NCI-H146 treated with DMSO at 0.1 percent for 48 hours (cell line): ENCODE results near the gene USP33.
A peak's percentile ranks its signal among the peaks of the same experiment; 100 is the strongest.
"Not testable (repeated sequence)": the region's sequence is repeated elsewhere in the genome, so short reads cannot be mapped to it uniquely, and the experiment has no call there.

ENCODE experiments used
- DNase-seq: peaks from one replicate; lab custom pipeline; 2025; ENCODE audit not compliant: unreplicated experiment; lab: John Stamatoyannopoulos, UW

Gene USP33

GRCh38 chr1:77741316-77741715 is 18.3 kb downstream of the USP33 start:
- DNase-seq: no peak

DNA sequence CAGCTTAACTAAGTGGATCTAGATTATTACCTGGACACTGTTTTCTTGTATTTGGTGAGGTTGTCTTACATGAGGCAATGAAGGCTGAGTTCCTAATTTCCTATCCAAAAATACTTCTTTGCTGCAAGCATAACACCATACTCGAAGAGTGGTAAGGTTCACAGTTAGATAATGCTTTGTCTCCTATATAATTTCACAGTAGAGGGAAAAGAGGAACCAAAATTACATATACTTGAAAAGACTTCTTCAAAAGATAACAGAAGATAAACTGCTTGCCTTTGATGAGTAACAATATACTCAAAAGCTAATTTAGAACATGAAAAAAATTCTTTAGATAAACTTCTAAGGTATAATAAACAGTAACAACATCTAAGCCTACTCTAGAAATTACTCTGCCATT is 20.4 kb downstream of the USP33 start:
- no peak for DNase-seq

DNA sequence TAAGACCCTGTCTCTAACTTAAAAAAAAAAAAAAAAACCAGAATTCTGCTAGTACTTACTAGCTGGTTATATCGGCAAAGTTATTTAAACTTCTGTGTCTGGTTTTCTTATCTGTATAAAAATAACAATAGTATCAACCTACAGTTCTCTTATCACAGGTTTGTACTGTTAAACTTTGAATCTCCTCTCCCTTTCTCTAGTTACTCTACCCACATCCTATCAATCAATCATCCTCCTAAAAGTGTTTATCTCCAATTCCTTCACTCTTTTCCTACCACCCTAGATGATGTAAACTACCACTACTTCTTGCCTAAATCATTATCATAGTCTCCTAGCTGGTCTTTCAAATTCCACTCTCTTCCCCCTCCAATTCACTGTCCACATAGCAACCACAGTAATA is 27.6 kb downstream of the USP33 start:
- no peak for DNase-seq

- no peak for DNase-seq
Observed at GRCh38 chr1:77725706-77726105, 33.9 kb downstream of the USP33 start.

- DNase-seq: no peak
Observed at GRCh38 chr1:77718181-77718580, 41.5 kb downstream of the USP33 start.

DNA sequence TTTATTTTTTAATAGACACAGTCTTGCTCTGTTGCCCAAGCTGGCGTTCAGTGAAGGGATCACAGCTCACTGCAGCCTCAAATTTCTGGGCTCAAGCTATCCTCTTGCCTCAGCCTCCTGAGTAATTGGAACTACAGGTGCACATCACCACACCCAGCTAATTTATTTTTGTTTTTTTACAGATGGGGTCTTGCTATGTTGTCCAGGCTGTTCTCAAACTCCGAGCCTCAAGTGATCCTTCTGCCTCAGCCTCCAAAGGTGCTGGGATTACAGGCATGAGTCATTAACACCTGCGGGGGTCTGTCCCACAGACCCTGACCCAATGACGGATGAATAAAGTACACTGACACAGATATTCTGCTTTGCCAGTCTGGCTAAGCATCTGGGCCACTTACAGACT is 43.6 kb downstream of the USP33 start:
- no peak for DNase-seq

DNA sequence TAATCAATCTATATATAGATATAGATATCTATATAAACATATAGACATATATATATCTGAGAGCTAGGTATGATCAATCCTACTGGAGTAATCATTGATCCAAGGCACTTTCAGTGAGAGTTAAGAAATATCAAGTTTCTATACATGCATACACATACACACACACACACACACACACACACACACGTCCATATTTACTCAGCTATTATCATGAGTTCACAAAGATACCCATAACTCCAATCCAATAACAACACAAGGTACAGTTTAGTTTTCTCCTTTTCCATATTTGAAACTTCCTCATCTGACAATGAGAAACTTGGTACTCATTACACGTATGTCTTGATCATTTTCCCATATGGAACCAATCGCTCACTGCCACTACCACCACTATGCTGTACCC is 49.9 kb downstream of the USP33 start:
- DNase-seq: no peak

DNA sequence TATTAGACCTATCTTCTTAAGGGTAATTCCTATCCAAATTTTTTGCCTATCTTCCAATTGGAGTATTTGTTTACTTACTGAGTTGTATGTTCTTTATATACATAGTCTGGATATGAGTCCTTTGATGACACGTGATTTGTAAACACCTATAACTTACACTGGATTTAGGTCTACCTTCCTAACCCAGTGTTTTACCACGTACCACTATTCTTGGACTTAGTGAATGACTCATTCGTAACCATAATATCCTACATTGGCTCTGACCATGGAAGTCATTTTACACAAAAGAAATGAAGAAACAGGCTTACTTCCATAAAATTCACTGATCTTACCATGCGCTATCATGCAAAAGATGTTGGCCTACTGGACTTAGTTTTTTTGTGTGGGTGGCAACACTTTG is 53.3 kb downstream of the USP33 start:
- DNase-seq: no peak

- no peak for DNase-seq
Observed at GRCh38 chr1:77704736-77705135, 54.9 kb downstream of the USP33 start.

- not testable (repeated sequence) for DNase-seq
Observed at GRCh38 chr1:77699673-77700072, 60.0 kb downstream of the USP33 start.

- no peak for DNase-seq
Observed at GRCh38 chr1:77697441-77697840, 62.2 kb downstream of the USP33 start.

DNA sequence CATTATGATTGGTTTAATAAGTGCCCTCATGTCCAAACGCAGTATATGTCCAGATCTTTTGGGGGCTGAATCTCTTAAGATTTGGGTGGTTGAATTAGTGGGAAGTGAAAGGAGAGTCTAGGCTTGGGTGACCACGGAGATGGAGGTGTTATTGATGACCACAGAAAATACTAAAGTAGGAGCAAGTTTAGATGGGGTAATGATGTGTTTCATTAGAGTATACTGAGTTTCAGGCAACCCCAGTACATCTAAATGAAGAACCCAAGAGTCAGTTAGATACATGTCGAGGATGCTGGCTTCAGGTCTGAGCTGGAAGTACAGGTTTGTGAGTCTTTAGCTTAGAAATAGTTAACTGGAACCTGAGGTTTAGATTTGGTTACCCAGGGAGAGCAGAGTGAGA is 70.7 kb downstream of the USP33 start:
- DNase-seq: no peak

DNA sequence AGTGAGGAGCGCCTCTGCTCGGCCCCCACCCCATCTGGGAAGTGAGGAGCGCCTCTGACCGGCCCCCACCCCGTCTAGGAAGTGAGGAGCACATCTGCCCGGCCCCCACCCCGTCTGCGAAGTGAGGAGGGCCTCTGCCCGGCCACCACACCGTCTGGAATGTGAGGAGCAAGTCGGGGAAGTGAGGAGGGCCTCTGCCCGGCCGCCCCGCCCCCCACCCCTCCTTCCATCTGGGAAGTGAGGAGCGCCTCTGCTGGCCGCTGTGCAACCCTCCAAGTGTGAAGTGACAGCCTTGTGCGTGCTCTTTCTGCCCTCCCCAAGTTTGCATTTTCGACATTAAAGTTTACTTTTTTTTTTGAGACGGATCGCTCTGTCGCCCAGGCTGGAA is 72.1 kb downstream of the USP33 start:
- DNase-seq: no peak

- no peak for DNase-seq
Observed at GRCh38 chr1:77686796-77687518, 72.7 kb downstream of the USP33 start.

DNA sequence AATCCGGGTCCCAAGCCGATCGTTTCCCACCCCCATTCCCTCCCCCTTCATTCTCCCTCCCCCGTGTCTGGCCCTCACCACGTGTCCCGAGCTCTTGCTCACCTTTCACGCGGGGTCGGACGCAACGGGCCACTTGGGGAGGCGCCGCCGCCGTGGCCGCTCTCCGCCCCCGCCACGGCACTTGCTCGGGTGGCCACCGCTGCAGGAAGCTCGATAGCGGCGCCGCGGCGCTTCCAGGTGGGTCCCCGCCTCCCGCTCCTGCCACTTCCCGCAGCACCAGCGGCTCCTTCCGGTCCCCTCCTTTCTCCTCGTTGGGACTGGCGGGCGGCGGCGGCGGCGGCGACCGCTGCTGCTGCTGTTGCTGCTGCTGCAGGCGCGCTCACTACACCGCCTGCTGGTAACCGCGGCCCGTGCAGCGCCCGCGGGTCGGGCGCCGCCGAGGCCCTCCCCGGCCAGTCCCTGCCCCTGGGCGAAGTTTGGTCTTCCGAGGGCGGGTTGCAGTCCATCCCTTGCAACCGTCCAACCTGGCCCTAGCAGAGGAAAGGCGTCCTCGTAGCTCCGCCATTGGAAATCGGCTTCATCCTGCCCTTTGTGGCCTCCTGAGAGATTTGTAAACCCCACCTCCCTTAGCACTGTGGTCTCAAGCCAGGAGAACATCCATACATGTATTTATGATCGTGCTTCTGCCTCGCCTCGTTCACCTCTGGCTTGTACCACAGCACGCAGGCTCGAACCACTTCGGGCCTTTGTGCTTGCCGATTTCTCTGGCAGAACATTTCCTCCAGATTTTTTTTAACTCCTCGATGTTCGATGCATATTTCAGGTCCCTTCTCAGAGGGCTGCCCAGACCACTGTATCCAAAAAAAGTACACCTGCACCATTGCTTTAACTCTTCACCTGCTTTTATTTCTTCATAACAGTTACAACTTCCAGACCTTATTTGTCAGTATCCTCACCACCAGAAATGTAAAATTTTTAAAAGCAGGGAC is 76.2 kb downstream of the USP33 start:
- DNase-seq: peak; percentile 89

DNA sequence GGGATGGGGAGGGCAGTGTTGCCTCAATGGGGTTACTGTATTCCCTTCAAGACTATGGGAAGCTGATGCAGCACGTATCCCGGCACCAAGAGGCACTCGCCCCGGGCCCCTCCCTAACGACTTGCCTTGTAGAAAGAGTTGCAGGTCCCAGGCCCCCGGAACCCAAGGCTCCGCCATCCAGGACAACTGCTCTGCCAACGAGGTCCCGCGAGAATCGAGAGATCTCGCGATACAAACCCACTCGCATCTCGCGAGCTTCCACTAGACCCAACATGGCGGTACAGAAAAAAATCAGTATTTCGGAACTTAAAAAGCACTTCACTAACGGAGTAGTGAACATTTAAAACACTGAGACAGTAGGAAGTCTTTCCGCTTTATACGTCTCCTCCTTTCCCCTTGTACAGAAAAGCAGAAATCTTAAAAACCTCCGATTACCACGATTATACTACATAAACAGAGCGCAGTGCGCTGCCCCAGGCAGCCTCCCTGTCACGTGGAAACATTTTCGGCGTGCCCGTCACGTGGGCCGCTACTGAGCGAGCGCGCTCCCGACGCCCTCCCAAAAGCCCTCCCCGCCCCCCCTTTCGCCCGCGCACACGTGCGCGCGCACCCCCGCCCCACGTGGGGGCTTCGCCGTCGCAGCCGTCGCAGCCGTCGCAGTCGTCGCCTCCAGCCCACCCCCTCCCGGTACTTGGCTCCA is 77.0 kb downstream of the USP33 start, which contains the start of gene ZZZ3:
Gene ZZZ3, minus strand, starts transcription at position 199 of the 700 bp plus-strand sequence. CDS start 49,304 bp downstream, outside the sequence.
- DNase-seq: peak; percentile 79

DNA sequence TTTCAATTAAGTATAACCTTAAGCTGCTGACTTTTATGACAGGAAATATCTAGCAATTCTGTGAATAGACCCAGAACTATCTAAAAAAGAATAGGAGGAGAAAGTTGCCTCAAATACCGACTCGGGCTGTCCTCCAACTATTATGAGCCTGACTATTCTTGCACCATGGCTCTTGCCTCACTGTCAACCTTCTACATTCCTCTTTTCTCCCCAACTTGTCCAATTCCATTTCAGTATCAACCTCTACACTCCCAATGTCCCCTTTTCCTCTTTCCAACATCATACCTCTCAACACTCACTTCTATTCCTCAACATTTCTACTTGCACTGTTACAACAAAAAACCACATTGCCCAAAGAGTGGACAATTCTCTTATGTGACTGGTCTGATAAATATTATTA is 79.5 kb downstream of the USP33 start:
- no peak for DNase-seq

GRCh38 chr1:77678660-77679610 is 80.7 kb downstream of the USP33 start:
- DNase-seq: no peak

- DNase-seq: not testable (repeated sequence)
Observed at GRCh38 chr1:77674807-77675206, 84.8 kb downstream of the USP33 start.

- no peak for DNase-seq
Observed at GRCh38 chr1:77673716-77674355, 85.8 kb downstream of the USP33 start.
